Measurements from ENCODE around the gene CCDC182. TPM values are rescaled to one million over a fixed set of nuclear protein-coding genes. Genes with fewer than 3 reads are reported as not detected.

CCDC182 gene
- total RNA-seq, 2 donors from 2014 or later: not detected

DNA sequence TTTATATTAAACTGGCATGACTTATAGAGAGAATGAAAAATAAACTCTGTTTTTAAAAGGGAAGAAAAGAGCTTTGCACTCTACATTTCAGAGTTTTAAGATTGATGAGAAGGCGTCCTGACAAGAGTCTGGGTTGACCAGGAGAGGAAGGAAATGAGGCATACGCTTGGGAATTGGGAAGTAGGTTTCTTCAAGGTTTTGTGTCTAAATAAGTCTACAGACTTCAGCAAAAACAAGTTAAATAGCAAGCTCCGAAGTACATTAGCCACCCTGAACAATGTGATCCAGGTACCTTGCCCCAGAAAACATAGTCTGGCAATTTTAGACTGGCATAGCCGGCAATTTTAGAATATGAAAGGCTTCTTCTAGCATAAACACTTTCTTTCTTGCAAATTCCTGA is 28.5 kb upstream of the CCDC182 start:
- Mint-ChIP-seq H3K9me3 (no peaks in the 10 kb centered on the region), H3K27me3 (ENCODE audit: low read depth) (peaks cover 52% of the 10 kb centered on the region), H3K4me3 (no peak overlapping the region), H3K4me1 (ENCODE audit: low read depth) (no peaks in the 10 kb centered on the region), H3K27ac (no peak overlapping the region), H3K36me3 (ENCODE audit: insufficient read depth in 2 of 2) (no peaks in the 10 kb centered on the region)
- DNase-seq (no peak), ATAC-seq (replicated peaks in 1 of 2) (no peak)

DNA sequence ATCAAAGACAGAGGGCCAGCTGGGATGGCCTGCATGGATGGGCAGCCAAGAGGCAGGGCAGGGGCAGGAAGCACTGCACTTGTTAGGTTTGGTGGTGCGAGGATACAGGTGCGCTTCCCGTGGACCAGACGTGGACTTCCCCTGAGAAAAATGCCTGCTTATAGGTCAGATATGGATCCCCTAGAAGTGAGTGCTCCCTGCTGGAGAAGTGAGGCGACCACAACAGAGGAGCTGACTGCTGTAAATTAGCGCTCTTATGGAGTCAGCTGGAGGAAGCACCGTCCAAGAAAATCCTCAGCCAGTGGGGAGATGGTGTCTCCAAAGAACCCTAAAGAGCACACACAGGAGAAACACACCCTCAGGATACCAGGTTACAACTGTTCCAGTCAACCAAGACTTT is 27.7 kb upstream of the CCDC182 start:
- peaks cover 51% of the 10 kb centered on the region for H3K27me3 Mint-ChIP-seq (ENCODE audit: low read depth)
- DNase-seq (no peak), ATAC-seq (replicated peaks in 1 of 2) (no peak)
- no peak overlapping the region for H3K4me3 Mint-ChIP-seq
- no peaks in the 10 kb centered on the region for H3K9me3 Mint-ChIP-seq
- H3K36me3 Mint-ChIP-seq (ENCODE audit: insufficient read depth in 2 of 2): no peaks in the 10 kb centered on the region
- H3K4me1 Mint-ChIP-seq (ENCODE audit: low read depth): no peaks in the 10 kb centered on the region
- no peak overlapping the region for H3K27ac Mint-ChIP-seq

DNA sequence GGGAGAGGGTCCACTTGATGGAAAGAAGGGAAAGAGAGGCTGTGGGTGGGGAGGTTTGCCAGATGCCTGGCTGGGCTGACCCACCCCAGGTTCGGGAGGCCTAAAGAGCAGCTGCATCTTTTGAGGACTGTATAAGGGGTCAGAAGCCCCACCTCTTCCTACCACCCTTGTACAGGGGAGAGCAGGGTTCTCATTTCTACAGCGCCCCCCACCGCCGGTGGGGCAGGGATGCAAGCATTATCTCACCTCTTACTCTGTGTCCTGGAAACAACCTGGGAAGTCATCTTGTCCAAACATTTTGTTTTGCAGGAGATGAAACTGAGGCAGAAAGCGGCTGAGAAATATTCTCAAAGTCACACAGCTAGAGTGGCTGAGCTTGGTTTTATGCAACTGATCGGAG is 22.5 kb upstream of the CCDC182 start:
- no peak for DNase-seq
- H3K9me3 Mint-ChIP-seq: no peaks in the 10 kb centered on the region
- no peaks in the 10 kb centered on the region for H3K4me1 Mint-ChIP-seq (ENCODE audit: low read depth)
- ATAC-seq (replicated peaks in 1 of 2): no peak
- no peak overlapping the region for H3K27ac Mint-ChIP-seq
- no peak overlapping the region for H3K4me3 Mint-ChIP-seq
- peaks cover 34% of the 10 kb centered on the region for H3K27me3 Mint-ChIP-seq (ENCODE audit: low read depth)
- no peaks in the 10 kb centered on the region for H3K36me3 Mint-ChIP-seq (ENCODE audit: insufficient read depth in 2 of 2)

DNA sequence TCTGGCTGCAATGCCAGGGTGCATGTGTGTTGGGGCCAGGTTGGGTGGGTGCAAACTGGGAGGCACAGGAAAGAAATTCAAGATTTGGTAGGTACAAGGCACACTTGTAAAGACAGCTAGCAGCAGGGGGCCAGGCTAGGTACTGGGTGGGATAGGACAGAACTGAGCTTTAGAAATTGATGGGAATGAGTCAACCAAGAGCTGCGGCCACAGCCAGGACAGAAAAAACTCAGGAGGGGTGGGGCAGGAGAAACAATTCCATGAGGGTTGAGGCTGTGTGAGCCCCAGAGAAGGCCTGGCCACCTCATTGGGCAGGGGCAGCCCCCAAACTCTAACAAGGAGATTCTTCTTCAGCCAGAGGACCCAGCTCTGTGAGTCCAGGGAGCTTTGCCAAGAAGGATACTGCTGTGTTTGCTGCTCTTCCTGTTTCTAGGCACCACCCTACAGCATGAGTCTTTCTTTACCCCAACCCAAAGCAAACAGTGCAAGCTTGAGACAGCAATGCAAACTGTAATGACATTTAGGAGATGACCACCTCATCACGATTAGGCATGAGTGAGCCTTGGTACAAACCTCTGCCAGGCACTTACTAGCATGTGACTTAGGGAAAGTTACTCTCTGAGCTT is 21.3 kb upstream of the CCDC182 start:
- DNase-seq (no peak), ATAC-seq (replicated peaks in 1 of 2) (no peak)
- no peak overlapping the region for H3K27ac Mint-ChIP-seq
- no peaks in the 10 kb centered on the region for H3K4me1 Mint-ChIP-seq (ENCODE audit: low read depth)
- H3K4me3 Mint-ChIP-seq: no peak overlapping the region
- H3K27me3 Mint-ChIP-seq (ENCODE audit: low read depth): peaks cover 23% of the 10 kb centered on the region
- no peaks in the 10 kb centered on the region for H3K36me3 Mint-ChIP-seq (ENCODE audit: insufficient read depth in 2 of 2)
- H3K9me3 Mint-ChIP-seq: no peaks in the 10 kb centered on the region

DNA sequence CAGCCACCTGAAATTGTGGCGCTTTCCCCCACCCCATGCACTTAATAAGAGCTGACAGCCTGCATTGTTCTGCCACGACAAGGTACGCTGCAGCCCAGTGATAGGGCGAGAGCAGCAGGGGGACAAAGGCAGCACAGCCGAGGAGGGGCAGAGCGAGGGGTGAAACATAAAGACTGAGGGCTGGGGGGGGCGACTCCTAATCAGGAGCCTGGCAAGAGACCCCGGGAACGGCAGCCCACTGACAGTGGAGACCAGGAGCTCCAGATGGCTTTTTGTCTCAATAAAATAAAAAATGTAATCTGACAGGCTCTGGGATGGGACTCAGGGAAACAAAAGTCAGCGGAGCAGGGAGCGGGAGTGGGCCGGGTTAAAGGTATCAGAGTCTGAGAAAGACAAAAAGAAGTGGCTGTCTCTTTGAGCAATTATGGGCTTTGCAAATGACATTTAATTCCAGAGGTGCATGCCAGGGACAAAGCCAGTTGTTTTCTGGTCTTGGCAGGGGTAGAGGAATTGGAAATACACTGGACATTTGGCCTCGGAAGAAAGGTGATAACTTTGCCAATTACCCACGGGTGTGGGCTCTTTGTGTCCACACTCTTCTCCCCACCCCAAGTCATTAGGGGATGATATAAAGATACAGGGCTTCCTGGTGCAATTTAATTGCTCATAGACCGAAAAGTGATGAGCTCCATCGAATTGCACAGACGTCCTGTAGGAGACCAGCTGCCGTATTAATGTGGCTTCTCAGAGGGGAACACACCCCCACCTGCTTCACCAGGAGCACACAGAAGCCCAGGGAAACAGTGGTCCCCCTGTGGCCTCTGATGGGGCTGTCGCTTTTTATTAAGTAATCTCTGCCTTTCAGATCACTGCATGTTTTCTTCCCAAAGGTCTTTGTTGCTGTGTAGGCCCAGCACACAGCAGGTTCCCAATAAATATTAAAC is 17.6 kb upstream of the CCDC182 start:
- Mint-ChIP-seq H3K27ac (no peak overlapping the region), H3K9me3 (no peaks in the 10 kb centered on the region), H3K36me3 (ENCODE audit: insufficient read depth in 2 of 2) (no peaks in the 10 kb centered on the region), H3K4me3 (no peak overlapping the region), H3K4me1 (ENCODE audit: low read depth) (no peaks in the 10 kb centered on the region), H3K27me3 (ENCODE audit: low read depth) (peaks cover 9% of the 10 kb centered on the region)
- DNase-seq (no peak), ATAC-seq (replicated peaks in 1 of 2) (no peak)

DNA sequence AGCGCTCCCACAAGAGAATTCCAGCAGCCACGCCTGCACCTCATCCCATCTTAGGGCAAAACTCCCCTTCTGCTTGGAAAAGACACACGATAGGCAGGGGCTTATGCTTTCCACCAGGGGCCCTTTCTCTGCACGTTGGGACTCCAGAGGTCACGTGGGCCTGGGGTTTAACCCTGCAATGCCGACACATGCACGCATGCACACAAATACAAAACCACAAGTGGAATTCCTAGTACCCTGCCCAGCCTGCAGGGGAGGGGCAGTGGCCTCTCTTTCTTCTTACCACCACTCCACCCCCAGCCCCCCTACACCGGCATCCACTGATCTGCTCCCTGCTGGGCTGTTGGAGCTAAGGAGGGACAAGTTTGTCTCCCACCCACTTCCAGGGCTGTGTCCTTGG is 16.8 kb upstream of the CCDC182 start:
- H3K27me3 Mint-ChIP-seq (ENCODE audit: low read depth): peaks cover 1% of the 10 kb centered on the region

DNA sequence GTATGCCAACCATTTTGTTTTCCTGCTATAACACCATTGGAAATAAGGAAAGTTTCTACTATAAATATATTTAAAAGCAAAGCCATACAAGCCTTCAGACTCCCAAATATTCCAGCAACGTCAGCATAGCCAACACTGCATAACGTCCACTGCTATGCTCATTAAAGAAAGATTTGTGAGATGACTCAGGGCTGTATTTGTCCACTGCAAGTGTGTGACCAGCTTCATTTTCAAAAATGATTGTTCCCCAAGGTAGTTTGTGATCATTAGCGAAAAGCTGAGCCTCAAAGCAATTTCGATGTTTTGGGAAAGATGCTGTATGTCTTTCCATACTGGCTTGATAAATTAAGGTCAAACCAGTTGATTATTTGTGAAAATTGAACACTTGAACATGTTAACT is 14.9 kb upstream of the CCDC182 start:
- no peak for ATAC-seq (replicated peaks in 1 of 2)
- Mint-ChIP-seq H3K27ac (no peak overlapping the region), H3K36me3 (ENCODE audit: insufficient read depth in 2 of 2) (no peaks in the 10 kb centered on the region), H3K4me1 (ENCODE audit: low read depth) (no peaks in the 10 kb centered on the region), H3K4me3 (no peak overlapping the region), H3K9me3 (no peaks in the 10 kb centered on the region), H3K27me3 (ENCODE audit: low read depth) (no peaks in the 10 kb centered on the region)
- no peak for DNase-seq

More for the DNA sequence above, 16.8 kb upstream of the CCDC182 start:
- ATAC-seq (replicated peaks in 1 of 2) (no peak), DNase-seq (no peak)
- Mint-ChIP-seq H3K9me3 (no peaks in the 10 kb centered on the region), H3K36me3 (ENCODE audit: insufficient read depth in 2 of 2) (no peaks in the 10 kb centered on the region), H3K27ac (no peak overlapping the region), H3K4me1 (ENCODE audit: low read depth) (no peaks in the 10 kb centered on the region), H3K4me3 (no peak overlapping the region)

DNA sequence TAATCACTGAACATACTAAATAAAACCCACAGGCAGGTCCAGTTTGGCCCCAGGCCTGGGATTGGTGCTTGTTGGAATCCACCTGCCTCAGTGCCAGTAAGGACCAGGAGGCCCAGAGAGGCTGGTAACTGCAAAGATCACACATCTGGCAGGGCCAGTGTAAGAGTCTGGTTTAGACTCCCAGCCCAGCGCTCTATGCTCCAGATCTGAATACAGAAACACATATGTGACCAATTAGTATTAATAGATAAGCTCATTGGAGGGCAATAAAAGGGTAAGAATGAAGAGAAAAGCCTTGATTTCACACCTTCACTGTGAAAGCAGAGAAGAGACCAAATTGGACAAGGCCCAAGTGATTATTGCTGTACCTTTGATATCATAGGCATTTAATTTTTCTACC is 13.6 kb upstream of the CCDC182 start:
- no peak for ATAC-seq (replicated peaks in 1 of 2)
- no peak overlapping the region for H3K4me3 Mint-ChIP-seq
- DNase-seq: no peak
- no peaks in the 10 kb centered on the region for H3K36me3 Mint-ChIP-seq (ENCODE audit: insufficient read depth in 2 of 2)
- no peaks in the 10 kb centered on the region for H3K9me3 Mint-ChIP-seq
- H3K27me3 Mint-ChIP-seq (ENCODE audit: low read depth): no peaks in the 10 kb centered on the region
- no peaks in the 10 kb centered on the region for H3K4me1 Mint-ChIP-seq (ENCODE audit: low read depth)
- H3K27ac Mint-ChIP-seq: no peak overlapping the region

DNA sequence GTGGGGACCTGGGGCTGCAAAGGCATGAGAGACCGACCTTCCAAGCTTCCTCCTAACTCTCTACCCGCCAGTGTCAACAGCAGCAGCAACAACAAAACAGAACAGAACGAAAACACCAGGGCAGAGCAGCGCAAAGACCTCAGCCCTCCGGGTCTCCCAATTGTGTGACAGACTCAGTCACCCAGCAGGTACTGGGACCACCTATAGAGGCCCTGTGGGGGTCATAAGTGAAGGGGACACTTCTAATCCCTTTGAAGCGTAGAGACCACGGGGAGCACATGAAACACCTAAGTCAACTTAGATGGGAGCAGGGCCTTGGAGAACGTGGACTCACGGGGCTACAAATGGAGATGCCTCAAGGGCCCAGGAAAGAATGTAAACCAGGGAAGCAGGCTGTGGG is 12.6 kb upstream of the CCDC182 start:
- no peaks in the 10 kb centered on the region for H3K9me3 Mint-ChIP-seq
- H3K4me3 Mint-ChIP-seq: no peak overlapping the region
- no peaks in the 10 kb centered on the region for H3K36me3 Mint-ChIP-seq (ENCODE audit: insufficient read depth in 2 of 2)
- no peaks in the 10 kb centered on the region for H3K27me3 Mint-ChIP-seq (ENCODE audit: low read depth)
- no peak for DNase-seq
- no peak for ATAC-seq (replicated peaks in 1 of 2)
- H3K4me1 Mint-ChIP-seq (ENCODE audit: low read depth): no peaks in the 10 kb centered on the region
- no peak overlapping the region for H3K27ac Mint-ChIP-seq

DNA sequence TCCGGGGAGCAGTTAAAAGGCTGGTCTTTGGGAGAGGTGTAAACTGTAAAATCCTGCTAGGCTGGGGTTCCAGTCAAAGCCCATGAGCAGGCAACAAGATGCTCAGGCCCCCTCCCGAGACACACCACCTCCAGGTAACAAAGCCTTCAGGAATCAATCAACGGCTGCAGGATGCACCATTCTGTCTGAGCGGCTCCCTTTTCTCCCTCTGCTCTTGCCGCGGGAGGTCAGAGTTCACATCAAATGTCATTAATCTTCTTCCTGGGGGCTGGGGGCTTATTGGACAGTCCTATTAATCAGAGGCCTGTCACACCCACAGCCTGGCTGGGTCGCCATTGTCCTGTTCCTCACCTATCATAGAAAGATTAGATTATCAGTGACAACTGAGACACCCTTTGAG is 11.9 kb upstream of the CCDC182 start:
- Mint-ChIP-seq H3K36me3 (ENCODE audit: insufficient read depth in 2 of 2) (no peaks in the 10 kb centered on the region), H3K4me3 (no peak overlapping the region), H3K27me3 (ENCODE audit: low read depth) (no peaks in the 10 kb centered on the region), H3K4me1 (ENCODE audit: low read depth) (no peaks in the 10 kb centered on the region), H3K9me3 (no peaks in the 10 kb centered on the region), H3K27ac (no peak overlapping the region)
- DNase-seq (no peak), ATAC-seq (replicated peaks in 1 of 2) (no peak)

DNA sequence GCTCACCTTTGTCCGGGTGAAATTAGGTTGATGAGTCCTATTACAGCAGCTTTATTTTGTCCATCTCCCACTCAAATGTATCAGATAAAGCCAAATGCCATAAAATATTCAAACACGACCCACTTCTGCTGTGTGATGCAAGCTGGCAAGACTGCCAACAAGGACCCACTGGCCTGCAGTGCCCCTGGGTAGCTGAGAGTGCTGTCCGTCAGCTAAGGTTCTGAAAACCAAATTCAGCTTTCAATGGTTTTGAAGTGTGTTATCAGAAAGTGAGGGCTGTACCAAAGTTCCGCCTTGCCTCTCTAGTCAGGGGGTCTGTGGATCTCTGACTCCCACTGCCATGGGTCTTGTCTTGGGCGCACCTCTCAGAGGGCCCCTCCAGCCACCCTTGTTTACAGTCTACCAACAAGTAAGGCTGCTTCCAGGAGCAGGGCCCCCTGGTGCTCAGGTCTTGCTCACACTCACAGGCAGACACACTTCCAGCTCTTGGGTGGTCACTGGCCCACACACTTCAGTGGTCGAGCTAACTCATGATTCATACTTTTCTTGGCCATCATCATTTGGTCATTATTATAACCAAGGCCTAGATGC is 10.5 kb upstream of the CCDC182 start:
- no peaks in the 10 kb centered on the region for H3K27me3 Mint-ChIP-seq (ENCODE audit: low read depth)
- no peak for ATAC-seq (replicated peaks in 1 of 2)
- no peaks in the 10 kb centered on the region for H3K36me3 Mint-ChIP-seq (ENCODE audit: insufficient read depth in 2 of 2)
- H3K27ac Mint-ChIP-seq: no peak overlapping the region
- no peak overlapping the region for H3K4me3 Mint-ChIP-seq
- no peak for DNase-seq
- no peaks in the 10 kb centered on the region for H3K4me1 Mint-ChIP-seq (ENCODE audit: low read depth)
- H3K9me3 Mint-ChIP-seq: no peaks in the 10 kb centered on the region

DNA sequence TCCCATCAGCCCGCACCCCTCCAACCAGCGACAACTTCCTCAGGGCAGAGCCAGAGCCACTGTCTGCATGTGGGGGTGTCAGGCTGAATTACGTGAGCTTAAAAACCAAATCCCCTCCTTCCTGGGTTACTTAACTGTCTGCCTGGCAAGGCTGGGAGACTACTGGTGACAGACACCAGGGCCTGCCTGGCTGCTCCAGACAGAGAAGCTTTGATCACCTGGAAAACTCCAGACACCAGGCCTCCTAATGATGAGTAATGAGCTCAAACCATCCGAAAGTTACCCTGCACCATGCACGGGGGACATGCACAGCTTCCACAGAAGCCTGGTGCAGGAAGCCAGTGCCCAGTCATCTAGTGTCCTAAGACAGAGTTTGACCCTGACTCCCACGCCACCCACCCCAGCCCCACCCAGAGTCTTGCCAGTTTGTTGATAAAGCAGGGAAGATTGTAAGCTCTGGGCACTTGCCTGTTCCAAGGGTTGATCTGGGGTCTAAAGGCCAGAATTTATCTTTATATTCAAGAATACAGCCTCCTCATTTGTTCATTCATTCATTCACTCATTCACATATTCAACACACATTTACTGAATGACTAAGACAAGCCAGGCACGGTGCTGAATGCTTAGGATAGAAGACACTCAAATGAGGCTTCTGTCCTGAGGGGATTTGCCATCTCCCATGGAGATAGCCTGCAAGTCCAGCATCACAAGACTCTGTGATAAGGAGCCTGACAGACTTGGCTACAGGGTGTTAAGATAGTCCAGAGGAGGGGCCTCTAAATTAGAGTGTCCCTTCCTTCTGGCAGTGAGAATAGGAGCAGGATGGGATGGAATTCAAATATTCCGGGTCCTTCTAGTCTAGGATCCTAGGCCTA is 7.2 kb upstream of the CCDC182 start:
- H3K4me1 Mint-ChIP-seq (ENCODE audit: low read depth): no peaks in the 10 kb centered on the region
- no peaks in the 10 kb centered on the region for H3K36me3 Mint-ChIP-seq (ENCODE audit: insufficient read depth in 2 of 2)
- H3K27me3 Mint-ChIP-seq (ENCODE audit: low read depth): peaks cover 4% of the 10 kb centered on the region
- no peak overlapping the region for H3K27ac Mint-ChIP-seq
- no peak overlapping the region for H3K4me3 Mint-ChIP-seq
- DNase-seq (no peak), ATAC-seq (replicated peaks in 1 of 2) (no peak)
- H3K9me3 Mint-ChIP-seq: no peaks in the 10 kb centered on the region
